Stimulated activated CD8-positive, alpha-beta memory T cell treated with anti-CD3 and anti-CD28 coated beads, Interleukin-12 subunit alpha, Interleukin-12 subunit beta, amount 100 ng/mL, for 1 hour (primary cell): ENCODE measurements around the gene ENPEP.
"Not testable (repeated sequence)": the region's sequence is repeated elsewhere in the genome, so short reads cannot be mapped to it uniquely, and the experiment has no call there.

Experiments
- DNase-seq: peaks from one replicate; pipeline ENCODE4 v3.0.0-alpha.2; 2020; ENCODE audit warnings: low read depth

The ENPEP gene

GRCh38 chr4:110475881-110476818 is at the start of gene ENPEP:
Gene ENPEP, plus strand, starts transcription at chr4:110476155. Its CDS starts 260 bp downstream, at chr4:110476415.
- no peak for DNase-seq

GRCh38 chr4:110431805-110432204 is 44.1 kb upstream of the ENPEP start:
- DNase-seq, result not testable (repeated sequence)

GRCh38 chr4:110437292-110437691 is 38.7 kb upstream of the ENPEP start:
- DNase-seq, result not testable (repeated sequence)

GRCh38 chr4:110439209-110439608 is 36.7 kb upstream of the ENPEP start:
- DNase-seq, result not testable (repeated sequence)

GRCh38 chr4:110442309-110442708 is 33.6 kb upstream of the ENPEP start:
- DNase-seq, result no peak

GRCh38 chr4:110442788-110443187 is 33.2 kb upstream of the ENPEP start:
- no peak for DNase-seq

- DNase-seq, result no peak
These were observed 26.0 kb upstream of the ENPEP start for GRCh38 chr4:110449947-110450346.

- DNase-seq, result no peak
These were observed 23.4 kb upstream of the ENPEP start for GRCh38 chr4:110452546-110452945.

GRCh38 chr4:110454441-110454840 is 21.5 kb upstream of the ENPEP start:
- DNase-seq, result no peak

GRCh38 chr4:110458494-110459266 is 17.3 kb upstream of the ENPEP start:
- no peak for DNase-seq

- DNase-seq, result no peak
These were observed 15.7 kb upstream of the ENPEP start for GRCh38 chr4:110460074-110460746.

- no peak for DNase-seq
These were observed 8.6 kb upstream of the ENPEP start for GRCh38 chr4:110467400-110467799.

- DNase-seq, result no peak
These were observed 3.2 kb upstream of the ENPEP start for GRCh38 chr4:110472583-110473329.

GRCh38 chr4:110474481-110474880 is 1.5 kb upstream of the ENPEP start:
- DNase-seq, result no peak

GRCh38 chr4:110475080-110475479 is 875 bp upstream of the ENPEP start:
- DNase-seq, result not testable (repeated sequence)

GRCh38 chr4:110477836-110478235 is 1.9 kb downstream of the ENPEP start:
- DNase-seq, result no peak

GRCh38 chr4:110480031-110480549 is 4.1 kb downstream of the ENPEP start:
- no peak for DNase-seq

- no peak for DNase-seq
These were observed 4.9 kb downstream of the ENPEP start for GRCh38 chr4:110480746-110481271.

GRCh38 chr4:110483516-110483915 is 7.6 kb downstream of the ENPEP start:
- DNase-seq, result no peak

- DNase-seq, result no peak
These were observed 8.1 kb downstream of the ENPEP start for GRCh38 chr4:110484029-110484428.

- no peak for DNase-seq
These were observed 8.8 kb downstream of the ENPEP start for GRCh38 chr4:110484767-110485166.
